GM12875 (cell line): Measurements from ENCODE around the gene TMEM213.

Experiments
- H3K4me3 ChIP-seq: one replicate; pipeline ENCODE4 v1.5.1; 2011; ENCODE audit warnings: low read depth, low read length, control low read depth
- CTCF ChIP-seq: IDR thresholded peaks from 2 replicates; pipeline ENCODE4 v1.5.1; 2011; ENCODE audit warnings: low read depth, mild to moderate bottlenecking, control low read depth, inconsistent platforms, low read length, moderate library complexity, borderline replicate concordance; ENCODE audit not compliant: insufficient read depth

Gene TMEM213

GRCh38 chr7:138753150-138753518 lies 44.7 kb upstream of the TMEM213 start:
- no peak for TF ChIP-seq CTCF
- H3K4me3 ChIP-seq: no peak overlapping the region

- TF ChIP-seq CTCF: no peak
- no peak overlapping the region for H3K4me3 ChIP-seq
These were observed 44.2 kb upstream of the TMEM213 start for GRCh38 chr7:138753610-138754009.

GRCh38 chr7:138755331-138755747 lies 42.5 kb upstream of the TMEM213 start:
- no peak for TF ChIP-seq CTCF
- H3K4me3 ChIP-seq: no peak overlapping the region

GRCh38 chr7:138755842-138756590 lies 41.8 kb upstream of the TMEM213 start:
- no peak for TF ChIP-seq CTCF
- no peak overlapping the region for H3K4me3 ChIP-seq

- TF ChIP-seq CTCF: no peak
- H3K4me3 ChIP-seq: no peak overlapping the region
These were observed 41.1 kb upstream of the TMEM213 start for GRCh38 chr7:138756591-138757242.

GRCh38 chr7:138768241-138768640 lies 29.6 kb upstream of the TMEM213 start:
- TF ChIP-seq CTCF: no peak
- H3K4me3 ChIP-seq: no peak overlapping the region

GRCh38 chr7:138770904-138771303 lies 26.9 kb upstream of the TMEM213 start:
- TF ChIP-seq CTCF: no peak
- H3K4me3 ChIP-seq: no peak overlapping the region
